GM12872 (cell line): ENCODE measurements around the gene DLX1.

Experiments used
- TF ChIP-seq, protein P1 (sequence below): IDR thresholded peaks from 3 replicates; pipeline ENCODE4 v1.5.1; 2011; ENCODE audit warnings: low read depth, mild to moderate bottlenecking, low read length, moderate library complexity; ENCODE audit not compliant: insufficient read depth

The DLX1 gene

DNA sequence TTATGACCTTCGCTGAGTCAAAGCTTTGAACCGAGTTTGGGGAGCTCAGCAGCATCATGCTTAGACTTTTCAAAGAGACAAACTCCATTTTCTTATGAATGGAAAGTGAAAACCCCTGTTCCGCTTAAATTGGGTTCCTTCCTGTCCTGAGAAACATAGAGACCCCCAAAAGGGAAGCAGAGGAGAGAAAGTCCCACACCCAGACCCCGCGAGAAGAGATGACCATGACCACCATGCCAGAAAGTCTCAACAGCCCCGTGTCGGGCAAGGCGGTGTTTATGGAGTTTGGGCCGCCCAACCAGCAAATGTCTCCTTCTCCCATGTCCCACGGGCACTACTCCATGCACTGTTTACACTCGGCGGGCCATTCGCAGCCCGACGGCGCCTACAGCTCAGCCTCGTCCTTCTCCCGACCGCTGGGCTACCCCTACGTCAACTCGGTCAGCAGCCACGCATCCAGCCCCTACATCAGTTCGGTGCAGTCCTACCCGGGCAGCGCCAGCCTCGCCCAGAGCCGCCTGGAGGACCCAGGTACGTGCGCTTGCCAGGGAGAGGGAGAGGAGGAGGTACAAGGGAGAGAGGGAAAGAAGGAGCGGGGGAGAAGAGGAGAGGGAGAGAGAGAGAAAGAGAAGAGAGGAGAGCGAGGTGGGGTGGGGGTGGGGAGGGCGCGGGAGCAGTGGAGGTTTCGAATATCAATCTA, at the start of gene DLX1:
TSS of gene DLX1 (plus strand) at position 48 of the 700 bp plus-strand sequence. CDS start at position 219, 171 bp downstream.
- TF ChIP-seq, protein P1, sequence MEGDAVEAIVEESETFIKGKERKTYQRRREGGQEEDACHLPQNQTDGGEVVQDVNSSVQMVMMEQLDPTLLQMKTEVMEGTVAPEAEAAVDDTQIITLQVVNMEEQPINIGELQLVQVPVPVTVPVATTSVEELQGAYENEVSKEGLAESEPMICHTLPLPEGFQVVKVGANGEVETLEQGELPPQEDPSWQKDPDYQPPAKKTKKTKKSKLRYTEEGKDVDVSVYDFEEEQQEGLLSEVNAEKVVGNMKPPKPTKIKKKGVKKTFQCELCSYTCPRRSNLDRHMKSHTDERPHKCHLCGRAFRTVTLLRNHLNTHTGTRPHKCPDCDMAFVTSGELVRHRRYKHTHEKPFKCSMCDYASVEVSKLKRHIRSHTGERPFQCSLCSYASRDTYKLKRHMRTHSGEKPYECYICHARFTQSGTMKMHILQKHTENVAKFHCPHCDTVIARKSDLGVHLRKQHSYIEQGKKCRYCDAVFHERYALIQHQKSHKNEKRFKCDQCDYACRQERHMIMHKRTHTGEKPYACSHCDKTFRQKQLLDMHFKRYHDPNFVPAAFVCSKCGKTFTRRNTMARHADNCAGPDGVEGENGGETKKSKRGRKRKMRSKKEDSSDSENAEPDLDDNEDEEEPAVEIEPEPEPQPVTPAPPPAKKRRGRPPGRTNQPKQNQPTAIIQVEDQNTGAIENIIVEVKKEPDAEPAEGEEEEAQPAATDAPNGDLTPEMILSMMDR = no peak

DNA sequence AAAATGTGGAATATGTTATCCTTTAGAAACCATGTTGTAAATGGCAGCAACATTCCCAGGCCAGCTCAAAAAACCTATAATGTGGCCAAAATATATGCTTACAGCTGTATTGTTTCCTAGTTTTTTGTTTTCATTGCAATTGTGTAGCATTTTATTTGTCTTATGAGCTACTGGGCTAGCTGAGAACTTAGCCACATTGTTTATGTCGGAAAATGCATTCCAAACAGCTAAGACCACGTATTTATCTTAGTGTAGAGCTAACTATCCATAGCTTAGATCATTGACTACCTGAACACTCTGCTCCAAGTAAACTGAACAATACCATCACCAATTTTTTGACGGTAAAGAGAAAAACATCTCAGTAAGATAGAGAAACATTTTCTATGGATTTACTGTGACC, 47.2 kb upstream of the DLX1 start:
- TF ChIP-seq, protein P1 = no peak

DNA sequence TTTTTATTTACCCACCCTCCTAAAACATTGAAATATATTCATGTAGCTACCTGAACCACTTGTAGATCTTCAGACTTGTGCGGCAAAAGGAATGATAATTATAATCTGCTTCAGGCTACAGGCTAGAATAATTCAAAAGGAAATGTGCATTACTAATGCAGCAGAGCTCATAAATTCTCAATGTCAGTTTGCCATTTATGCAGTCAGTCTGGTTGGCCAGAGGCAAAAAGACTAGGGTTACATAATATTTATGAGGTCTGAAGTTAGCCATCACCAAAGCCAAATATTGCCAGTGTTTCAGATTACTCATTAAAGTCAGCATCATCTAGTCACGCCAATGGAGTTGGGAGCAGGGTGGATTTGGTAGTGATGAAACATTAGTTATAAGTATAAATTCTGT, 46.7 kb upstream of the DLX1 start:
- TF ChIP-seq, protein P1 = no peak

DNA sequence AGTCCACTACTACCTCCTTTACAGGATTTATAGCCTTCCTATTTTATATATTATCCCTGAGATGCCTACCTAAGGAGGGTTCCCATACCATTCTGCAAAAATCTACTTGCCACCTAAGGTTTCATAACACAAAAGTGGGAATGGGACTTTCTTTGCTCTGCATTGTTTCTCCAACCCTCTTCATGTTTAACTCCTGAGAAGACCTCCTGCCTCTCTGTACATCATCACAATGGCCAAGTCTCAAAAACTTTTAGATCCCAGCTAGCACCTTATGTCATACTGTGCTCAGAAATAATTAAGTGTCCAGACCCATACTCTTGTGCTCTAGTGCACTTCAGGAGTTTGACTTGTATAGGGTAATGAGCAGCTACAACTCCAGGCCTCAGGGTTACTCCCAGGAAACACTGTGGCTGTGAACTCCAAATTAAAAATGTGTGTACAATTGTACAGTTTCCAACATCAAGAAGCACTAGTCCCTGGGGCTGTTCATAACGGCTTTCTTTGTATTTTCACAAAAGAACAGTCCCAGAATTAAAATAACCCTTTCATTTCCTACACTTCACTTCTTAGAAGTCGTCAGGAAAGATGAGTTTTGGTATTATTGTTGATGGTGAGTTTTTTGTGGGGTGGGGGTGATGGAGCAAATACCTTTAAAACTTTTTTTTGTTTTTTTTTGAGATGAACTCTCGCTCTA, 46.1 kb upstream of the DLX1 start:
- TF ChIP-seq, protein P1 = no peak

DNA sequence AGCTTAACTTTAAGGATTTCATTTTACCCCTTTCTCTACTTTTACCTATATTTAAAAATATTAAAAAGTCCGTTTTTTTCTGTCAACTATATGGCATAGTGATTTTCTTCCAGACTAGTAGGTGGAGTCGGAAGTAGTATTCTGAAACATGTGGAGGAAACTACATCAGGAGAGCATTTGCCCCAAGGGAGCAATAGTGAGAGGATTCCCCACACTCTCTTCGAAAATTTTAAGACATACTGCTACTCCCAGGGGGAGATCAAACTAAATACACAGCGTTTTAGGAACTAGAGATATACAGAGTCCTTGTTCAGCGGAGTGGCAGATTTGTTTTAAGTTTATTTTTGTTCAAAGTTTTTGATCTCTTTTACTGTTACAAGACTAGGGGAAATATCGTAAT, 45.0 kb upstream of the DLX1 start:
- TF ChIP-seq, protein P1 = no peak

DNA sequence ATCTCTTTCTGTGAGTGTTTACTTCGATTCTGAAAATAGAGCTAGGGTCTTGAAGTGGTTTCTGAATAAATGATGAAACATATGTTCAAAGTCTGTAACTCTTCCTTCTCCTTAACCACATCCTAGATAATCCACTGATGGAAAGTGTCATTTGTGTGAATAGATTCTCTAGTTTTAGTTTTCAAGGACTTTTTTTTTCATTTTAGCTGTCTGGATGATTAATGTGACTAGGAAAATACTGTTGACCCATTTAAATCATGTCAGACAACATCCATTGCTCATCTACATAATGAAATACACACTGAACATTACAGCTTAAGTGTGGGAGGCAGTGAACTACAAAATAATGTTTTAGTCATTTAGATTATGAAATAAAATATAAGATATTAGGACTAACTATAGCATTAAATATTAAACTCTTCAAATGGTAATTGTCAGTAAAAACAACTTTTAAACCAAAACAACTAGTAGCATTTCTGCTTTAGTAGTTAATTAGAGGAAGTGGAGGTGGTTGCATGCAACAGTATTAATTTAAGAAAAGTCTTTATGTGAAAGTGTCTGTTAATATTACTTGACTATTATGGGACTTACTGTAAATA, 39.1 kb upstream of the DLX1 start:
- TF ChIP-seq, protein P1 = no peak

DNA sequence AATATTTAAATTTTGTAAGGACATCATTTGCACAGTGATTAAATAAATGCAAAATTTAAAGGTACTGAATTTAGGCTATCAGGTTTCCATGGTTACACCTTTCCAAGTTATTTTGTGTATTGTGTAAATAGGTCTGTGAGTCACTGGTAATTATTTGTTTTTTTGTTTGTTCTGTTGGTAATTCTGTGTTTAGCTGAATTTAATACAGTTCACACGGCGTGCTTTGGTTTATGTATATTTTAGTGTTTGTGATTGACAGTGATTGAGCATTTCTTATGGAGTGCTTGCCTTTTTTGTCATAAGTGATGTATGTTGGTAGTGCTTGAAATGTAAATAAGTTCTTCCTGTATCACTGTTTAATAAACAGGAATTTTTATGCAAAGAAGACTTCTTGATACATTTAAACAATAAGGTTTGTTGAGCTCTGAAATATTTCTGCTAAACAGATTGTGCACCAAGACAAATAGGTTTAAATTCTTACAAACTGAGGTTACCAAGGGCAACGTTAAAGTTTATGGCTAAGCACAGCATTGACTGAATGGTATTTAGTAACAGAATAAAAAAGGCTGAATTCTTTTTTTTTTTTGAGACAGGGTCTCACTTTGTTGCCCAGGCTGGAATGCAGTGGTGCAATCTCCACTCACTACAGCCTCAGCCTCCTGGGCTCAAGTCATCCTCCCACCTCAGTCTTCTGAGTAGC, 38.3 kb upstream of the DLX1 start:
- TF ChIP-seq, protein P1 = no peak
